ENCODE results near the gene ZNF224.
"Not testable (repeated sequence)": the region's sequence is repeated elsewhere in the genome, so short reads cannot be mapped to it uniquely, and the experiment has no call there.

The ZNF224 gene

DNA sequence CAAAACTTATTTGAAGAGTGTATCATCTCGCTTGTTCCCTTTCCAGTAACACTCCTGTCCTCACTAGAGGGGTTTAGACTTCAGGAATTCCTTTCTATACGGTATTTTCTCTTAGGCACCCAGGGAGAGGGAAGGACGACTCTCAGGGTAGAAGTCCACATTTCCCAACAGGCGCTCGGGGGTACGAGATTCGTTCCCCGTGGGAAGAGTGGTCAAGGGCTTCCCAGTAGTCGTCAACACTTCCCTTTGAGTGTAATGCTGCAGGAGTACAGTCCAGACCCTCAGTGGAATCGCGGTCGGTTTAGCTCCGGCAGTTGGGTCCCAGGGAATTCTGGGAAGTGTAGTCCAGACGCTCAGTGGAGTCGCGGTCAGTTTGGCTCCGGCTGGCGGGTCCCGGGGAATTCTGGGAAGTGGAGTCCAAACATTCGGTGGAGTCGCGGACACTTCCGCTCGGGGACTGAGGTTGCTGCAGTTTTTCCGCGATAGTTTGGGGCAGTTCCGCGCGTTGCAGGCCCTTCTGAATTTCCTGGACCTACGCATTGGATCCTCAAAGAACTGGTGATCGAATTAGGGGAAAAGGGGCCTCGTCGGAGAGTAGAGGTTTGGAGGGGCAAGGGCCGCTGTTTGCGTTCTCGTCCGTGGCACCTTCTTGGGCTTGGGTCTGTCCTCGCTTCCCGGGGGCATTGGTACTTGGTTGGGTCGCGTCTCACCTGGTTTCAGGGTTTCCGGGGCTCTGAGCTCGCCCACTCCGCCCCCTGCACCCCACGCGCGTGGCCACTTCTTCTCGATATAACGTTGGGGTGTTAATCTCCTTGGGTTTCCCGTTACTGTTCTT lies at the start of gene ZNF224:
TSS of gene ZNF224 (plus strand) at position 431 of the 835 bp plus-strand sequence. CDS start 3,513 bp downstream, outside the sequence.
- peak; percentile 95 for FAIRE-seq

DNA sequence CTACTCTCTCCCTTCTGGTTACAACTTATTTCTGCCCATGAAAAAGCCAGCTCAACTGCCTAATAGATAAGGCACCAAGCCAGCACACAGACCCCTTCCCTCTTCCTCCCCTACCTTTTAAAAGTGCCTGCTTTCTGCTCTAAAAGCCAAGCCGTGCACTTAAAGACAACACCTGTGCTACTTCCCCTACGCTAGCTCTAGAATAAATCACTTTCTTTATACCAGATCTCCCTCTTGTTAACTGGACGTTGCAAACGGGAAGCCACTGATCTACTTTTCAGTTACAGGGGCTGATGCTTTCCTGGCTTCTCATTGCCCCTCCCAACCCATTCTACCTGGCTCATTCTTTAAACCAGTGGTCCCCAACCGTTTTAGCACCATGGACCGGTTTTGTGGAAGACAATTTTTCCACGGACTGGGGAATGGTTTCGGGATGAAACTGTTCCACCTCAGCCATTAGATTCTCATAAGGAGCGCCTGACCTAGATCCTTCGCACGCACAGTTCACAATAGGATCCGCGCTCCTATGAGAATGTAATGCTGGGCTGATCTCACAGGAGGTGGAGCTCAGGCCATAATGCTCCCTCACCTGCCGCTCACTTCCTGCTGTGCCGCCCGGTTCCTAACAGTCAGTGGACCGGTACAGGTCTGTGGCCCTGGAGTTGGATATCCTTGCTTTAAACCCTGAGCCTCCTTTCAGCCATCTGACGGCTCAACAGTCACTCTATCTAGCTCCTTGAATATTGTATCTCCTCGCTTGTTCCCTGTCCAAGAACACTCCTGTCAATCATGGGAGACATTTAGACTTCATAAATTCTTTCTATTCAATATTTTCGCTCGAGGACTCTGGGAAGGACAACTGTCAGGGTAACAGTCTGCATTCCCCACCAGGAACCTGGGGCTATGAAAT lies 43.2 kb upstream of the ZNF224 start:
- no peak for FAIRE-seq

DNA sequence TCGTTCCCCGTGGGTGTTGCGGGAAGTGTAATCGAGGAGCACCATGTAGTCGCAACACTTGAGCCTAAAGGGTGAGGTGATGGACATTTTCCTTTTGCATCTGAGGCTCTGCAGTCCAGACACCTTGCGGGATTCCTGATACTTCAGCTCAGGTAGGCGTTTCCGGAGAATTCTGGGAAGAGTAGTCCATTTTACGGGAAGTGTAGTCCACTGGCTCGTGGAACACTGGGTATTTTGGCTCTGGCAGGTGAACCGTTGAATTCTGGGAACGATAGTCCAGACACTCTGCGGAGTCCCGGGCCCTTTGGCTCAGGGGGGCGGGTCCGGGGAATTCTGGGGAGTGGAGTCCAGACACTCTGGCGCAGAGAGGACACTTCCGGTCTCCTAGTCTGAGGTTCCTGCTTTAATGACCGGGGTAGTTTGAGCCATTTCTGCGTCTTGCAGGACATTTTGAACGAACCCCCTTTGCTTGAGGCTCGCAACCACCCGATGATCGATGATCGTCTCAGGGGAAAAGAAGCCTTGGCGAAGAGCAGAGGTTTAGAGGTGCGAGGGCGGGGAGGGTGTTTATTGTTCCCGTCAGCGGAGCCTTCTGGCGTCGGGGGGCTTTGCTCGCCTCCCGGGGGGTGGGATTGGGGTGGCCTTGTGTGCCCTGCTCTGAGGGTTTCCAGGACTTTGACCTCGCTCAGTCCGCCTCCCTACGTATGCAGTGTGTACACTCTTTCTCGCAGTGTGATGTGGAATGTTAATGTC lies 42.3 kb upstream of the ZNF224 start, which contains the start of gene ZNF223:
TSS of gene ZNF223 (plus strand) at position 387 of the 753 bp plus-strand sequence. CDS start 3,141 bp downstream, outside the sequence.
- peak; percentile 95 for FAIRE-seq

DNA sequence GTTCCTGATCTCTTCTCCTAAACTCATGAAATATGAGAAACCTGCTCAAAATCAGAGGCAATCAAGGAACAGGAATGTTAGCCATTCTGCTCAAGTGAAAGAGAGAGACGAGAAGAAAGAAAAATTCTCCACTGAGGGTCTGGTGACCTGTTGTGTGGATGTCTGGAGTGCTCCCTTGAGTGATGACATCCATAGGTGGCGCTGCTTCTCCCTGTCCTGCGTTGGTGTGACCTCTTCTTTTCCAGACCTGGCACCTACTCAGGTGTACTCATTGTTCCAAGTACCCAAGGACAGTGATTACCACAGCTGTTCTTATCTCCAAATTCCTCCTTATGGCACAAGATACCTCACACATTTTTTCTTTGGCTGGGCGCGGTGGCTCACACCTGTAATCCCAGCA lies 38.3 kb upstream of the ZNF224 start:
- no peak for FAIRE-seq

DNA sequence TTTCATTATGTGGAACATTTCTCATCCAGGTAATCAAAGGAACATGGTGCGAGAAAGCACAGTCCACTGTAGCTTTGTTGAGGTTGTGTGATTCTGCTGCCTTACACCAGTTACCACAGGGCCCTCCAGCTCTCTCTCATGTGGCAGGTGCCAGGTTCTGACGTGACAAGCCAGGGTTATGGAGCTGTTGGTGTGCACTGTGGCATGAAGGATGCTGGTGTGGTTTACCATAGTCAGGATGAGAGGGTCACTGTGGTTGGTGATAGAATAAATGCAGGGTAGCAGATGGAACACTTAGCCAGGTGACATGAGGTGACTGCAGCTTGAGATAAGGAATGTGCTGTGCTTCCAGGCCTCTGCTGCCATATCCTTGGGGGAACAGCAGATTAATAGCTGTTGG lies 34.9 kb upstream of the ZNF224 start:
- FAIRE-seq, result no peak

DNA sequence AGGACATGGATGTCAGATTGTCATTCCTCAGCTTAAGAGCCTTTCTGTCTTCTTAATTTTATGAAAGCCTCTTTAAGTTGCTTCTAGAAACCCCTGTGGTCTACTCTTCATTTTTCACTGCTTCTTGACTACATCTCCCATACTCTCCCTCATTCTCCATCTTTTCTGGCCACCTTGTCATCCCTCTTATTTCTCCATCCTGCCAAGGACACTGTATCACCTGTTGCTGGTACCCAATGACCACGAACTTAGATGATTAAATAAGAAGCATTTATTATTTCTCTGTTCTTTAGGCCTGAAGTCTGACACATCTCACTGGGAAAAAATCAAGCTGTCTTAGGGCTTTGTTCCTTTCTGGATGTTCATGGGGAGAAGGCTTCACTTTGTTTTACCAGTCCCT lies 33.1 kb upstream of the ZNF224 start:
- FAIRE-seq, result no peak

DNA sequence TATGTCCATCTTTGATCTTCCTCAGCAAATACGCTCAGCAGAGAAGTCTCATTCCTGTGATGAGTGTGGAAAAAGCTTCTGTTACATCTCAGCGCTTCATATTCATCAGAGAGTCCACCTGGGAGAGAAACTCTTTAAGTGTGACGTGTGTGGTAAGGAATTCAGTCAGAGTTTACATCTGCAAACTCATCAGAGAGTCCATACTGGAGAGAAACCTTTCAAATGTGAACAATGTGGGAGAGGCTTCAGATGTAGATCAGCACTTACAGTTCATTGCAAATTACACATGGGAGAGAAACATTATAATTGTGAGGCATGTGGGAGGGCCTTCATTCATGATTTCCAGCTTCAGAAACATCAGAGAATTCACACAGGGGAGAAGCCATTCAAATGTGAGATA lies 27.9 kb upstream of the ZNF224 start:
- FAIRE-seq, result no peak

DNA sequence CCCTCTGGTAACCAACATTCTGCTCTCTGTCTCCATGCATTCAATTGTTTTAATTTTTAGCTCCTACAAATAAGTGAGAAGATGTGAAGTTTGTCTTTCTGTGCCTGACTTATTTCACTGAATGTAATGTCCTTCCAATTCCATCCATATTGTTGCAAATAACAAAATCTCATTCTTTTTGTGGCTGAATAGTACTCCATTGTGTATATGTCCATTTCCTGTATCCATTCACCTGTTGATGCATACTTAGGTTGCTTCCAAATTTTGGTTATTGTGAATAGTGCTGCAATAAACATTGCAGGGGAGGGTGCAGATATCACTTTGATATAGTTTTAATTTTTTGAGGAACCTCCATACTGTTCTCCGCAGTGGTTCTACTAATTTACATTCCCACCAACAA lies 24.7 kb upstream of the ZNF224 start:
- no peak for FAIRE-seq

DNA sequence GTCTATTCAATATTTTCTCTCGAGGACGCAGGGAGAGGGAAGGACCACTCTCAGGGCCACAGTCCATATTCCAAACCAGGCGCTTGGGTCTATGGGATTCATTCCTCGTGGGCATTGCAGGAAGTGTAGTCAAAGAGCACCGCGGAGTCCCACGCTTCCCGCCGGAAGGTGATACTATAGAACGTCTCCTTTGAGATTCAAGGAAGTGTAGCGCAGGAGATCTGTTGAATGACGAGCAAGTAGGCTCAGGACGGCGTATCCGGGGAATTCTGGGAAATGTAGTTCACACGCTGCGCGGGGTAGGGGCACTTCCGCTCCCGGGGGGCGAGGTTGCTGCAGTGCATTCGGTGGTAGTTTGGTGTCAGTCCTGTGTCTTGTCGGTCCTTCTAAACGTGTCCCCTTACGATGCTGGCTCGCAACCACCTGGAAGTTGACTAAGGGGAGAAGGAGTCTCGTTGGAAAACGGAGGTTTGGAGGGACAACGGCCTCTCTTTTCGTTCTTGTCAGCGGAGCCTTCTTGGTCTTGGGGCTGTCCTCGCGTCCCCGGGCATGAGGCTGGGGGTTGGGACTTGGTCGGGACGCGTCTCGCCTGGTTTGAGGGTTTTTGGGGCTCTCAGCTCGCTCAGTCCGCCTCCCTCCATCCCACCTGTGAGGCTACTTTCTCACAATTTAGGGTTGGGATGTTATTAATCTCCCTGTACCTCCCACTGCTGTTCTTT lies 22.2 kb upstream of the ZNF224 start, which contains the start of gene ZNF284:
TSS of gene ZNF284 (plus strand) at position 336 of the 719 bp plus-strand sequence. CDS start 4,231 bp downstream, outside the sequence.
- FAIRE-seq, result peak; percentile 55

DNA sequence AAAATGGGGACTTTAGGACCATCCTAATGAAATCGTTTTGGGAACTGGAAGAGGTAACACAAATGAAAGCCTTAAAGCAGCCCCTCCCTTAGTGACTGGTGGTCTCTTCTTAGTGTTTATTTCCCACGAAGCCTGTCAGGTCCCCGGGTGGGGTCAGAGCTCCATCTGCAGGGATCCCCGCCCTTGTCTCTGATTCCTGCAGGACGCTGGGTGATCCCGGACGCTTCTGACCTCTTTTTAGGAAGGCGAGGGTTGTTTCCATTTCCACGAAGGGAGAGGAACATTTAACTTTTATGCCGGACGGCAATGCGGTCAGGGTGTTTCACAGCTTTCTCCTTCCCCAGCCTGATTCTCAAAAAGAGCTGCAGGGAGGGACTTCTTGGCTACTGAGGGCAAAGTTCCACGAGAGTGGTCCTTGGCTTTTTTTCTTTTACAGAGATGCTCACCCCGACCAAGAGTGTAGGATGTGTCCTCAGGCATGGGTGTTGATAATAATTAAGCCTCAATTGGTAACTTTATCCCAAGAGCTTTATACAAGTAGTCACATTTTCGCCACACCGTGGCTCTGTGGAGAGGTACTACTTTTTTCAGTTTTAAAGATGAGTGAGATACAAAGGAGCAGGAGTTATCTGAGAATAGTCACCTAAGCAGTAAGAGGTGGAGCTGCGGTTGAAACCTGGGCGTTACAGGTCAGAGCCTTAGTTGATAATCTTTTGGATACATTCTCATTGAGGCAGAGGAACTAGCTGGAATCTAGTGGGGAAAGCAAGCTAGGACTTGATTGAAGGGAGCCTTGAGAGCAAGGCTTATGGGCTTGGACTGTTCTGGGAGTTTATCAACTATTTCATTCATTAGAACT lies 21.4 kb upstream of the ZNF224 start:
- no peak for FAIRE-seq

DNA sequence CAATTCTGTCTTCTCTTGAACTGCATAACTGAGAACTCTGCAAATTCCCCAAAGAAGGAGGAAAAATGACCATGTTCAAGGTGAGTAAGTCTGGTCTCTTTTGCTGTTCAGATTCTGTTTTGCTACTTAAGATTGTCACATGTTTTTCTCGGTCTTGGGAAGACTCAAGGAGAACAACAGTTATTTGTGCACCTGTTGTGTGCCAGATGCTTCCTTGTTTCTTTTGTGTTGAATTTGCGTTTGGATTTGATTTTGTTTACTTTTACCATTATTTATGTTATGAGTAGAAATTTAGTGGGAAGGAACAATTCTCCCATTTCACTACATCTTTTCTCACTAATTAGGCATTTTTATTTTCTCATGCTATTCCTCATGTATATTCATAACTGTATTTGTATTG lies 17.8 kb upstream of the ZNF224 start:
- no peak for FAIRE-seq

DNA sequence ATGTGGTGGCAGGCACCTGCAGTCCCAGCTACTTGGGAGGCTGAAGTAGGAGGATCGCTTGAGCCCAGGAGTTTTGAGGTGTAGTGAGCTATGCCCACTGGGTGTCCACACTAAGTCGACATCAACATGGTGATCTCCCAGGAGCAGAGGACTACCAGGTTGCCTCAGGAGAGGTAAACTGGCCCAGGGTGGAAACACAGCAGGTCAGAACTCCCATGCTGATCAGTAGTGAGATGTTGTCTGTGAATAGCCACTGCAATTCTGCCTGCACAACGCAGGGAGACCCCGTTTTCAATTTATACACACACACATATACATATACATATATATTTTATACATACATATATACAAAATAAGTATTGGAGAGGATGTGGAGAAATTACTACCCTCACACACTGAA lies 2.1 kb upstream of the ZNF224 start:
- no peak for FAIRE-seq

DNA sequence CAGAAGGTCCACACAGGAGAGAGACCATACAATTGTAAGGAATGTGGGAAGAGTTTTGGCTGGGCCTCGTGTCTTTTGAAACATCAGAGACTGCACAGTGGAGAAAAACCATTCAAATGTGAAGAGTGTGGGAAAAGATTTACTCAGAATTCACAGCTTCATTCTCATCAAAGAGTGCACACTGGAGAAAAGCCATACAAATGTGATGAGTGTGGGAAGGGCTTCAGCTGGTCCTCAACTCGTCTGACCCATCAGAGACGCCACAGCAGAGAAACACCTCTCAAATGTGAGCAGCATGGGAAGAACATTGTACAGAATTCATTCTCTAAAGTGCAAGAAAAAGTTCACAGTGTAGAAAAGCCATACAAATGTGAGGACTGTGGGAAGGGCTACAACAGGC lies 13.6 kb downstream of the ZNF224 start:
- FAIRE-seq, result no peak

DNA sequence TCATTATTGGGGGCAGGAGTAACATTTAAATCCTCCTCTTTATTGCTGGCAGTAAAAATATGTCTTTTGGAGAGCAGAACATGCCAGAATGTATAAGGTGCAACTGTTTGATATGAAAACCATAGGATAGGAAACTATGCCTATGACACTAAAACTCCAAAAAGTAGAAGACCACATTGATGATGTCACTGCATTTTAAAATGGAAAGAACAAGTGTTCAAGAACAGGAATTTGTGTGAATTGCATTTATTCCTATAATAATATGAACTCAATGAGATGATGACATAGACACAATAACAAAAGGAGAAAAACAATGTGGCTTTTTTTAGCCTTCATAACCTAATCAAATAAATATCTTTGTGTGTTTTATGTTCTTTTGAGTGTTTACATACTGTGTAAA lies 15.3 kb downstream of the ZNF224 start:
- no peak for FAIRE-seq

DNA sequence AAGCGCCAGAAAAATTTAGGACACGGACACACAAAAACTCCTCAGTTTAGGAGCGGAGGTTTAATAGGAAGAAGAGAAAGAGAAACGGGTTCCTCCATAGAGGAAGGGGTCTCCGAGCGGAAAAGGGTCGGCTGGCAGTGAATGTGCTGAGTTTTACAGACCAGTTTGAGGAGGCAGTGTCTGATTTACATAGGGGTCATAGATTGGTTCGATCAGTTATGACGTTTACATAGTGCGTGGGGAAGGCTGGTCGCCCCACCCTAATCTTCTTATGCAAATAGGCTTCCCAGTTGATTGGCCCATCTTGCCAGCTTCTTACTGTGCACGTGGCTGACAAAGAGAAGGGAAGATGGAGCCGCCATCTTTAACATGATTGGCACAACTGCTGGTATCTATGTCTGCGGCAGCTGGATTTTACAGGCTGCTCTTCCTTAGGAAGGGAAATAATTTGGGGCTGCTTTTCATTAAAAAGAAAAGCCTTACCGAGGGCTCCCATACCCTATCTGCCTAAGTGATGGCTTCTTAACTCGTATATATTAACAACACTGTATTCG lies 17.8 kb downstream of the ZNF224 start:
- no peak for FAIRE-seq

DNA sequence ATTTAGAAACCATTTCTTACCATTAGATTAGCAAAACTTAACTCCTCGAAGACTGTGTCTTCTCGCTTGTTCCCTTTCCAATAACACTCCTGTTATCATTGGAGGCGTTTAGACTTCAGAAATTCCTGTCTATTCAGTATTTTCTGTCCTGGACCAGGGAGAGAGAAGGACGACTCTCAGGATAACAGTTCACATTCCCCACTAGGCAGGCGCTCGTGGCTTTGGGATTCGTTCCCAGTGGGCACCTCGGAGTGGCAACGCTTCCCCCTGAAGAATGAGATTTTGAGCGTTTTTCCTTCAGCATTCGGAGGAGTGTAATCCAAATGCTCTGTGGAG lies 18.6 kb downstream of the ZNF224 start:
- FAIRE-seq, result no peak

DNA sequence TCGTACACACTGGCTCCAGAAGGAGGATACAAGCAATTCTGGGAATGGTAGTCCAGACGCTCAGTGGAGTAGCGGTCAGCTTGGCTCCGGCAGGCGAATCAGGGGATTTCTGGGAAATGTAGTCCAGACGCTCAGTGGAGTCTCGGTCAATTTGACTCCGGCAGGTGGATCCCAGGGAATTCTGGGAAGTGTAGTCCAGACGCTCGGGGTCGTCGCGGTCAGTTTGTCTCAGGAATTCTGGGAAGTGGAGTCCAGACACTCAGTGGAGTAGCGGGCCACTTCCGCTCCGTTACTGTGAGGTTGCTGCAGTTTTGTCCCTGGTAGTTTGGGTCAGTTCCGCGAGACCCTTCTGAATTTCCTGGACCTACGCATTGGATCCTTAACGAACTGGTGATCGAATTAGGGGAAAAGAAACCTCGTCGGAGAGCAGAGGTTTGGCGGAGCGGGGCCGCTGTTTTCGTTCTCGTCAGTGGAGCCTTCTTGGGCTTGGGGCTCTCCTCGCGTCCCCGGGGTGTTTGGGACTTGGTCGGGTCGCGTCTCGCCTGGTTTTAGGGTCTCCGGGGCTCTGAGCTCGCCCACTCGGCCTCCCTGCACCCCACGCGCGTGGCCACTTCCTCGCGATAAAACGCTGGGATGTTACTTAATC lies 19.1 kb downstream of the ZNF224 start, which contains the start of gene ZNF225:
TSS of gene ZNF225 (plus strand) at position 262 of the 646 bp plus-strand sequence. CDS start 2,429 bp downstream, outside the sequence.
- peak; percentile 98 for FAIRE-seq

DNA sequence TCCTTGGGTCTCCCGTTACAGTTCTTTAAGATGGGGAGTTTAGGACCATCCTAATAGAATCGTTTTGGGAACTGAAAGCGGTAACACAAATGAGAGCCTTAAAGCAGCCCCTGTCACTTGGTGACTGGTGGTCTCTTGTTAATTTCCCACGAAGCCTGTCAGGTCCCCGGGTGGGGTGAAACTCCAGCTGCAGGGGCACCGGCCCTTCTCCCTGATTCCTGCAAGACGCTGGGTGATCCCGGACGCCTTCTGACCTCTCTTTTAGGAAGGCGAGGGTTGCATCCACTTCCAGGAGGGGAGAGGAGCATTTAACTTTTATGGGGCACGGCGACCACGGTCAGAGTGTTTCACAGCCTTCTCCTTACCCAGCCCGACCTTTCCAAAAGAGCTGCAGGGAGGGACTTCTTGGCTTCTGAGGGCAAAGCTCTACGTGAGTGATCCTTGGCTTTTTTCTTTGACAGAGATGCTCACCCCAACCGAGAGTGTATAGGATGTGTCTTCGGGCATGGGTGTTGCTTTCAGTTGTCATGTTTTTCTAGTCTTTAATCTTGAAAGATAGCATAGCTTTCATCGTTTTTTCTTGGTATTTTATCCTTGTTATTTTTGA lies 19.7 kb downstream of the ZNF224 start:
- no peak for FAIRE-seq

DNA sequence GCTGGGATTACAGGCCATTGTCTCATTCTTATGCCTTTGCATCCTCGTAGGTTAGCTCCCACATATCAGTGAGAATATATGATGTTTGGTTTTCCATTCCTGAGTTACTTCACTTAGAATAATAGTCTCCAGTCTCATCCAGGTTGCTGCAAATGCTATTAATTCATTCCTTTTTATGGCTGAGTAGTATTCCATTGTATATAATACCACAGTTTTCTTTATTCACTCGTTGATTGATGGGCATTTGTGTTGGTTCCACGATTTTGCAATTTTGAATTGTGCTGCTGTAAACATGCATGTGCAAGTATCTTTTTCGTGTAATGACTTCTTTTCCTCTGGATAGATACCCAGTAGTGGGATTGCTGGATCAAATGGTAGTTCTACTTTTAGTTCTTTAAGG lies 27.0 kb downstream of the ZNF224 start:
- not testable (repeated sequence) for FAIRE-seq

DNA sequence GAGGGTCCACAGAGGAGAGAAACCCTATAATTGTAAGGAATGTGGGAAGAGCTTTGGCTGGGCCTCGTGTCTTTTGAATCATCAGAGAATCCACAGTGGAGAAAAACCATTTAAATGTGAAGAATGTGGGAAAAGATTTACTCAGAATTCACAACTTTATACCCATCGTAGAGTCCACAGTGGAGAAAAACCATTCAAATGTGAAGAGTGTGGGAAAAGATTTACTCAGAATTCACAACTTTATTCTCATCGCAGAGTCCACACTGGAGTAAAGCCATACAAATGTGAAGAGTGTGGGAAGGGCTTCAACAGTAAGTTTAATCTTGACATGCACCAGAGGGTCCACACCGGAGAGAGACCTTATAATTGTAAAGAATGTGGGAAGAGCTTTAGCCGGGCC lies 37.8 kb downstream of the ZNF224 start:
- no peak for FAIRE-seq

Data from endometrium (tissue), 2 donors.